ENCODE measurements around the gene SEBOX. TPM values are rescaled to one million over a fixed set of nuclear protein-coding genes. Genes with fewer than 3 reads are reported as not detected.
A peak's percentile ranks its signal among the peaks of the same experiment; 100 is the strongest.

The SEBOX gene
- total RNA-seq, 6 donors from 2014 or later, result not detected

GRCh38 chr17:28368915-28369683, 4.1 kb upstream of the SEBOX start:
- H3K4me1 ChIP-seq, result peaks cover 21 to 36% (median 32%) of the 10 kb centered on the region in 4 donors
- no peaks in the 10 kb centered on the region for H3K9me3 ChIP-seq
- 92% methylated on average over 13 to 23 of the region's 23 CpGs for WGBS, 2 donors
- DNase-seq (no peak), ATAC-seq (ENCODE audit: low FRiP score in 2 of 2) (no peak)
- H3K27me3 ChIP-seq, result peaks cover 0 to 8% (median 0%) of the 10 kb centered on the region in 4 donors
- peaks cover 0 to 12% (median 9%) of the 10 kb centered on the region in 4 donors for H3K36me3 ChIP-seq
- no peak overlapping the region for H3K4me3 ChIP-seq
- H3K27ac ChIP-seq, result no peak overlapping the region
- TF ChIP-seq POLR2A (IDR thresholded peaks at IDR 0.05), result no peak
- no peak for TF ChIP-seq POLR2AphosphoS5 (IDR thresholded peaks at IDR 0.05)
- TF ChIP-seq, protein P1, sequence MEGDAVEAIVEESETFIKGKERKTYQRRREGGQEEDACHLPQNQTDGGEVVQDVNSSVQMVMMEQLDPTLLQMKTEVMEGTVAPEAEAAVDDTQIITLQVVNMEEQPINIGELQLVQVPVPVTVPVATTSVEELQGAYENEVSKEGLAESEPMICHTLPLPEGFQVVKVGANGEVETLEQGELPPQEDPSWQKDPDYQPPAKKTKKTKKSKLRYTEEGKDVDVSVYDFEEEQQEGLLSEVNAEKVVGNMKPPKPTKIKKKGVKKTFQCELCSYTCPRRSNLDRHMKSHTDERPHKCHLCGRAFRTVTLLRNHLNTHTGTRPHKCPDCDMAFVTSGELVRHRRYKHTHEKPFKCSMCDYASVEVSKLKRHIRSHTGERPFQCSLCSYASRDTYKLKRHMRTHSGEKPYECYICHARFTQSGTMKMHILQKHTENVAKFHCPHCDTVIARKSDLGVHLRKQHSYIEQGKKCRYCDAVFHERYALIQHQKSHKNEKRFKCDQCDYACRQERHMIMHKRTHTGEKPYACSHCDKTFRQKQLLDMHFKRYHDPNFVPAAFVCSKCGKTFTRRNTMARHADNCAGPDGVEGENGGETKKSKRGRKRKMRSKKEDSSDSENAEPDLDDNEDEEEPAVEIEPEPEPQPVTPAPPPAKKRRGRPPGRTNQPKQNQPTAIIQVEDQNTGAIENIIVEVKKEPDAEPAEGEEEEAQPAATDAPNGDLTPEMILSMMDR (IDR thresholded peaks at IDR 0.05), result no peak
- TF ChIP-seq EP300 (IDR thresholded peaks at IDR 0.05), result no peak

DNA sequence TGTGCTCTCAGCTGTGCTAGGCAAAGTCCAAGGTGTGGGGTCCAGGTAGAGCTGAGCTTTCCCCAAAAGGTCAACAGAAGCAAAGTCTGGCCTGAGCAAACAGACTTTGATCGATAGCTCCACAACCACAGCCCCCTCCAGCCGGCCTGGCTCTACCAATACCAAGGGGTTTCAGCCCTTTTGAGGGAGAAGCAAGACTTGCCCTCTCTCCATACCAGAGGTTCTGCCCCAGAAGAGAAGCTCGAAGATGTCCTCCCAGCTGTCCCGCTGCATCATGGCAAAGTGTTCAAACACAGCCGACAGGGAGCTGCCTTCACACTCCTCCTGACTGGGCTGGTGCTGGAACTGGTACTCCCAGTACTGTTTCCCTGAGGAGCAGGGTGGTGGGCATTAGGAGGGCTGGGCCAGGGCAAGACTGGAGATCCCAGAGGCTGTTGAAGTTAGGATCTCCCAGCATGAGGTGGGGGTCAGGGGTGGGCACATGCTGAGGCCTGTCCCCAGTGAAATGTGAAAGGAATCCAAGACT, 3.4 kb upstream of the SEBOX start:
- no peak overlapping the region for H3K27ac ChIP-seq
- no peaks in the 10 kb centered on the region for H3K9me3 ChIP-seq
- 76 to 79% methylated on average over 5 of the region's 5 CpGs for WGBS, 2 donors
- H3K36me3 ChIP-seq, result peaks cover 0 to 19% (median 15%) of the 10 kb centered on the region in 4 donors
- peaks cover 0 to 8% (median 0%) of the 10 kb centered on the region in 4 donors for H3K27me3 ChIP-seq
- ATAC-seq (ENCODE audit: low FRiP score in 2 of 2) (no peak), DNase-seq (no peak)
- TF ChIP-seq POLR2AphosphoS5 (IDR thresholded peaks at IDR 0.05) (no peak), POLR2A (IDR thresholded peaks at IDR 0.05) (no peak), EP300 (IDR thresholded peaks at IDR 0.05) (no peak)
- TF ChIP-seq, protein P1 (IDR thresholded peaks at IDR 0.05), result no peak
- no peak overlapping the region for H3K4me3 ChIP-seq
- H3K4me1 ChIP-seq, result peaks cover 21 to 34% (median 32%) of the 10 kb centered on the region in 4 donors

DNA sequence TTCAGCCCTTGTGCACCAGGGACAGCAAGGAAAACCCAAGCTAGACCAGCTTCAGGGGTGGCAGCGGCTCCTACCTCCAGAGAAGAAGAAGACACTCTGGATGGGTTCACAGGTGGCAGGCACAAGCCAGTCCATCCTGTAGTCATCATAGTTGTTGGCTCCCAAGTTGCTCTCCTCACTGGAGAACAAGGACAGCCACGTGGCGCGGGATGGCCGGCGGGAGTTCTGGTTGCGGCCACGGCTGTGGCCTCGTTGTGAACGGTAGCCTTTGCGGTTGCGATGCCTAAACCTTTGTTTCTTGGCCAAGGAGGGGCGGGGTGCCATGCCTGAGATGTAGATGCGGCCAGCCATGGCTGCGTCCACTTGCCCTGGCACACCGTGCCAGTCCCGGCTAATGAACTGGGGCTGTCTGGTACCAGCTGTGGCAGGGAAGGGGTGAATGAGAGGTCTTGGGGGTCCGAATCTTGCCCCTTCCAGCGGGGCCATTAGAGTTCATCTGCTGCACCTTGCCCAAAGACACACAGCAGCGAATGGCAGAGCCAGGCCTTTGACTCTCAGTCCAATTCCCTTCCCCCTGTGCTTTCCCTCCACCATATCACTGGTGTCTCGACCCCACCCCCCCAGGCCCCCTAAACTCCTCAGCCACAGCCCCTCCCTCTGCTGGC, 2.8 kb upstream of the SEBOX start:
- Histone ChIP-seq H3K27ac (no peak overlapping the region), H3K27me3 (peaks cover 0 to 8% (median 0%) of the 10 kb centered on the region in 4 donors), H3K36me3 (peaks cover 6 to 25% (median 20%) of the 10 kb centered on the region in 4 donors), H3K9me3 (no peaks in the 10 kb centered on the region), H3K4me1 (peaks cover 17 to 28% (median 26%) of the 10 kb centered on the region in 4 donors), H3K4me3 (no peak overlapping the region)
- DNase-seq (peak in 1 of 2 donors; percentile 79), ATAC-seq (ENCODE audit: low FRiP score in 2 of 2) (no peak)
- TF ChIP-seq EP300 (IDR thresholded peaks at IDR 0.05) (no peak), POLR2AphosphoS5 (IDR thresholded peaks at IDR 0.05) (no peak), POLR2A (IDR thresholded peaks at IDR 0.05) (no peak)
- TF ChIP-seq, protein P1 (IDR thresholded peaks at IDR 0.05), result no peak
- WGBS, 2 donors, result 89 to 90% methylated on average over 11 to 14 of the region's 21 CpGs

GRCh38 chr17:28366605-28367004, 1.6 kb upstream of the SEBOX start:
- no peak for TF ChIP-seq POLR2AphosphoS5 (IDR thresholded peaks at IDR 0.05)
- TF ChIP-seq, protein P1 (IDR thresholded peaks at IDR 0.05), result no peak
- H3K27me3 ChIP-seq, result peaks cover 0 to under 1% (median 0%) of the 10 kb centered on the region in 4 donors
- no peak overlapping the region for H3K27ac ChIP-seq
- H3K9me3 ChIP-seq, result no peaks in the 10 kb centered on the region
- peaks cover 6 to 37% (median 31%) of the 10 kb centered on the region in 4 donors for H3K36me3 ChIP-seq
- ATAC-seq (ENCODE audit: low FRiP score in 2 of 2), result no peak
- WGBS, 2 donors, result 91% methylated on average over 1 of the region's 1 CpG; no CpG with 5 or more reads in 1 of the 2 donors
- no peak overlapping the region for H3K4me3 ChIP-seq
- H3K4me1 ChIP-seq, result peaks cover 10 to 17% (median 14%) of the 10 kb centered on the region in 4 donors
- DNase-seq, result no peak

Data from upper lobe of left lung (tissue), 6 donors.